Gastroesophageal sphincter (tissue), 3 donors: ENCODE measurements around the gene MACROD2.

Experiments
- EP300 ChIP-seq: sonication (generic); formaldehyde crosslinking; IDR thresholded peaks from one replicate; pipeline ENCODE4 v1.6.1; 2017; ENCODE audit warnings: antibody characterized with exemption, mild to moderate bottlenecking
- POLR2A ChIP-seq, 2 donors: fragments of 450-650 bp; IDR thresholded peaks; one replicate each; pipeline ENCODE4 v1.6.1; 2017; ENCODE audit warnings: antibody characterized with exemption in 2 of 2, mild to moderate bottlenecking in 2 of 2, moderate library complexity in 1 of 2
- POLR2AphosphoS5 ChIP-seq: sonication (generic); formaldehyde crosslinking; IDR thresholded peaks from one replicate; pipeline ENCODE4 v1.6.1; 2017; ENCODE audit warnings: antibody characterized with exemption
- TF ChIP-seq, protein P1 (sequence below), 4 experiments: fragments of 200-600 bp in 2 of 4; fragments of 450-650 bp in 2 of 4; sonication (generic) in 1 of 4; IDR thresholded peaks; one replicate each; pipeline ENCODE4 v1.5.1; 2017 to 2019; ENCODE audit warnings: antibody characterized with exemption in 4 of 4, mild to moderate bottlenecking in 2 of 4, moderate library complexity in 2 of 4

- TF ChIP-seq, protein P1, sequence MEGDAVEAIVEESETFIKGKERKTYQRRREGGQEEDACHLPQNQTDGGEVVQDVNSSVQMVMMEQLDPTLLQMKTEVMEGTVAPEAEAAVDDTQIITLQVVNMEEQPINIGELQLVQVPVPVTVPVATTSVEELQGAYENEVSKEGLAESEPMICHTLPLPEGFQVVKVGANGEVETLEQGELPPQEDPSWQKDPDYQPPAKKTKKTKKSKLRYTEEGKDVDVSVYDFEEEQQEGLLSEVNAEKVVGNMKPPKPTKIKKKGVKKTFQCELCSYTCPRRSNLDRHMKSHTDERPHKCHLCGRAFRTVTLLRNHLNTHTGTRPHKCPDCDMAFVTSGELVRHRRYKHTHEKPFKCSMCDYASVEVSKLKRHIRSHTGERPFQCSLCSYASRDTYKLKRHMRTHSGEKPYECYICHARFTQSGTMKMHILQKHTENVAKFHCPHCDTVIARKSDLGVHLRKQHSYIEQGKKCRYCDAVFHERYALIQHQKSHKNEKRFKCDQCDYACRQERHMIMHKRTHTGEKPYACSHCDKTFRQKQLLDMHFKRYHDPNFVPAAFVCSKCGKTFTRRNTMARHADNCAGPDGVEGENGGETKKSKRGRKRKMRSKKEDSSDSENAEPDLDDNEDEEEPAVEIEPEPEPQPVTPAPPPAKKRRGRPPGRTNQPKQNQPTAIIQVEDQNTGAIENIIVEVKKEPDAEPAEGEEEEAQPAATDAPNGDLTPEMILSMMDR (IDR thresholded peaks at IDR 0.05) = no peak
- TF ChIP-seq POLR2A (IDR thresholded peaks at IDR 0.05) (no peak), POLR2AphosphoS5 (no peak), EP300 (no peak)
Measured at GRCh38 chr20:14709439-14709838, 714.1 kb downstream of the MACROD2 start.
